ENCODE results near the gene ARHGEF3.

DNA sequence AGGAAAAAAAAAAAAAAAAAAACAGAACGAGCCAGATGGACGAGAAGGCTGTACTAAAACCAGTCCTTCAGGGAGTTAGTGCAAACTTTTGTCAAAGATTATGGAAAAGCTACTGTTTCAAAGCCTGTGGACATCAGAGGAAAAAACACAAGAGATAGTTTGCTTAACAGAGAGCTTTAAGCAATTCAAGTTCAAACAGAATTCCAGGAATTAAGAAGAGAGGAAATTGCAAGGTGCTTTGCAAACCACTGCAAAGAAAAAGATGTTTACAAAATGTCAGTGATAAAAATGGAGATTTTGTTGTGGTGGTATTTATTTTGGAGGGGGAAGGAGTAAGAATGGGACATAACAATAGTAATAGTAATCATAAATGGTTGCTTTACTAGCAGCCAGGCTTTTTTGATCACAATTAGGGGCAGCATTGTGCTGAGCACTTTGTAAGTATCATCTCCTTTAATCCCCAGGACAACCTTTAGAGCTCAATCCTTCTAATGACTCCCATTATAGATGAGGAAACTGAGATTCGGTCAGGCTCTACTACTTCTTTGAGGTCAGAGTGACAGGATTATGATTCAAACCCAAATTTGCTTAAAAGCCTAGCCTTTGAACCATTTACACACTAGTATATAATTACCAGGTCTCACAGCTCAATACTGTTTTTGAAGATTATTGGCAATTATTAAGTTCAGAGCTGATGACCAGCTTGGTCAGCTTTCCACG lies 22.4 kb upstream of the ARHGEF3 start:
- TF ChIP-seq, protein P1, sequence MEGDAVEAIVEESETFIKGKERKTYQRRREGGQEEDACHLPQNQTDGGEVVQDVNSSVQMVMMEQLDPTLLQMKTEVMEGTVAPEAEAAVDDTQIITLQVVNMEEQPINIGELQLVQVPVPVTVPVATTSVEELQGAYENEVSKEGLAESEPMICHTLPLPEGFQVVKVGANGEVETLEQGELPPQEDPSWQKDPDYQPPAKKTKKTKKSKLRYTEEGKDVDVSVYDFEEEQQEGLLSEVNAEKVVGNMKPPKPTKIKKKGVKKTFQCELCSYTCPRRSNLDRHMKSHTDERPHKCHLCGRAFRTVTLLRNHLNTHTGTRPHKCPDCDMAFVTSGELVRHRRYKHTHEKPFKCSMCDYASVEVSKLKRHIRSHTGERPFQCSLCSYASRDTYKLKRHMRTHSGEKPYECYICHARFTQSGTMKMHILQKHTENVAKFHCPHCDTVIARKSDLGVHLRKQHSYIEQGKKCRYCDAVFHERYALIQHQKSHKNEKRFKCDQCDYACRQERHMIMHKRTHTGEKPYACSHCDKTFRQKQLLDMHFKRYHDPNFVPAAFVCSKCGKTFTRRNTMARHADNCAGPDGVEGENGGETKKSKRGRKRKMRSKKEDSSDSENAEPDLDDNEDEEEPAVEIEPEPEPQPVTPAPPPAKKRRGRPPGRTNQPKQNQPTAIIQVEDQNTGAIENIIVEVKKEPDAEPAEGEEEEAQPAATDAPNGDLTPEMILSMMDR (conservative IDR thresholded peaks at IDR 0.05; ENCODE audit: low read depth, low read length), result no peak
- no peak for TF ChIP-seq EZH2 (IDR thresholded peaks at IDR 0.05; ENCODE audit: borderline replicate concordance, low read depth, low read length, poor library complexity, severe bottlenecking)

Data from A673 (cell line).